ENCODE results near the gene ICE2. TPM values are rescaled to one million over a fixed set of nuclear protein-coding genes. Genes with fewer than 3 reads are reported as not detected.

Gene ICE2
- total and polyA plus RNA-seq, 2 of the 4 experiments (the other 2 are of a cell fraction): 14.7 to 21.1 TPM

- Histone ChIP-seq H3K4ac (ENCODE audit: low read depth, low read length) (no peak overlapping the region), H2AFZ (replicated peaks; ENCODE audit: low read length, poor library complexity) (no peak overlapping the region), H3K27me3 (ENCODE audit: control insufficient read depth, insufficient read depth, low read length) (no peaks in the 10 kb centered on the region), H2AK9ac (replicated peaks; ENCODE audit: low read depth, low read length, poor library complexity) (no peak overlapping the region), H3K18ac (ENCODE audit: low read depth, low read length) (no peak overlapping the region), H3K56ac (ENCODE audit: extremely low read depth, insufficient read depth, low read length) (no peak overlapping the region), H3K4me2 (ENCODE audit: low read depth, low read length) (no peak overlapping the region), H3K9me3 (ENCODE audit: control insufficient read depth, insufficient read depth, low read length) (no peaks in the 10 kb centered on the region), H2AK5ac (ENCODE audit: low read depth, low read length) (no peak overlapping the region), H2BK5ac (ENCODE audit: low read depth, low read length, poor library complexity, severe bottlenecking) (no peak overlapping the region), H3K36me3 (ENCODE audit: control insufficient read depth, insufficient read depth, low read length) (peaks cover 12% of the 10 kb centered on the region), H3K14ac (replicated peaks; ENCODE audit: low read depth, low read length) (no peak overlapping the region), H2BK15ac (ENCODE audit: low read depth, low read length) (no peak overlapping the region), H3K4me1 (ENCODE audit: control insufficient read depth, insufficient read depth, low read length) (no peaks in the 10 kb centered on the region), H4K91ac (ENCODE audit: insufficient read depth, low read depth, low read length) (no peak overlapping the region), H2BK20ac (ENCODE audit: low read depth, low read length) (no peak overlapping the region), H4K5ac (ENCODE audit: low read depth, low read length) (no peak overlapping the region), H3K23ac (ENCODE audit: low read depth, low read length) (no peak overlapping the region), H4K20me1 (ENCODE audit: insufficient read depth, low read length) (no peaks in the 10 kb centered on the region), H3K4me3 (ENCODE audit: insufficient read depth, low read depth, low read length) (no peak overlapping the region), H3K9me1 (ENCODE audit: insufficient read depth, low read length) (no peaks in the 10 kb centered on the region), H3K9ac (ENCODE audit: low read depth, low read length) (no peak overlapping the region), H3K79me1 (ENCODE audit: low read depth in 1 of 2, low read length in 2 of 2) (no peaks in the 10 kb centered on the region), H3K27ac (ENCODE audit: insufficient read depth, low read length) (no peak overlapping the region), H2BK120ac (ENCODE audit: low read depth, low read length) (no peak overlapping the region), H4K8ac (ENCODE audit: low read depth in 2 of 2, low read length in 2 of 2) (no peak overlapping the region)
- ATAC-seq (ENCODE audit: low read depth): no peak
- ChIA-PET POLR2A (ENCODE audit: unreplicated experiment) (no interaction called here), CTCF (no interaction called here)
- WGBS, 2 experiments (ENCODE audit: extremely low coverage in 2 of 2, insufficient read length in 1 of 2): no CpG with 5 or more reads among the region's 4 CpGs
- in situ Hi-C loops (cut with MboI; ENCODE audit: low sequenced_read_pairs): no loop called here
- TF ChIP-seq BHLHE40 (IDR thresholded peaks at IDR 0.05; ENCODE audit: low read depth, low read length): no peak
- no peak for TF ChIP-seq CTCF (conservative IDR thresholded peaks at IDR 0.05; ENCODE audit: low read depth, low read length)
- no peak for TF ChIP-seq NFE2L2 (IDR thresholded peaks at IDR 0.05; ENCODE audit: low read depth, low read length)
- TF ChIP-seq RFX5 (IDR thresholded peaks at IDR 0.05; ENCODE audit: low read depth, low read length): no peak
- TF ChIP-seq CEBPB (IDR thresholded peaks at IDR 0.05; ENCODE audit: low read depth, low read length): no peak
- TF ChIP-seq MXI1 (IDR thresholded peaks at IDR 0.05; ENCODE audit: borderline replicate concordance, low read depth, low read length): no peak
- no peak for TF ChIP-seq RAD21 (IDR thresholded peaks at IDR 0.05; ENCODE audit: low read length)
- no peak for TF ChIP-seq MAZ (IDR thresholded peaks at IDR 0.05; ENCODE audit: borderline replicate concordance, low read depth, low read length)
- TF ChIP-seq RCOR1 (IDR thresholded peaks at IDR 0.05; ENCODE audit: insufficient replicate concordance, low read length): no peak
- no peak for TF ChIP-seq ELK1 (IDR thresholded peaks at IDR 0.05; ENCODE audit: borderline replicate concordance, low read depth, low read length)
- TF ChIP-seq FOS (IDR thresholded peaks at IDR 0.05; ENCODE audit: low read depth, low read length): no peak
- TF ChIP-seq CHD1 (IDR thresholded peaks at IDR 0.05; ENCODE audit: low read depth, low read length): no peak
- no peak for TF ChIP-seq SMC3 (IDR thresholded peaks at IDR 0.05; ENCODE audit: low read depth, low read length)
- TF ChIP-seq USF2 (IDR thresholded peaks at IDR 0.05; ENCODE audit: low read depth, low read length): no peak
- TF ChIP-seq POLR2A (IDR thresholded peaks at IDR 0.05; ENCODE audit: low read depth, low read length): no peak
- no peak for TF ChIP-seq MAFK (IDR thresholded peaks at IDR 0.05; ENCODE audit: low read depth, low read length)
- intact Hi-C loops (cut with micrococcal nuclease): no loop called here
- dilution Hi-C loops (cut with HindIII; ENCODE audit: low sequenced_read_pairs, unreplicated experiment): no loop called here
- BruUV-seq (replicated peaks): no TSS peak
- DNase-seq: no peak
Measured at GRCh38 chr15:60493166-60493565, 14.2 kb upstream of the ICE2 start.

Measured in IMR-90 (cell line).